ENCODE results near the gene LAMC3. TPM values are rescaled to one million over a fixed set of nuclear protein-coding genes. Genes with fewer than 3 reads are reported as not detected.
"Not testable (repeated sequence)": the region's sequence is repeated elsewhere in the genome, so short reads cannot be mapped to it uniquely, and the experiment has no call there.

The LAMC3 gene
- total RNA-seq, 1 donor from 2014 or later = 17.8 TPM

- DNase-seq (ENCODE audit: low spot score) = no peak
Observed at GRCh38 chr9:131097126-131097947, 88.4 kb downstream of the LAMC3 start.

GRCh38 chr9:131097948-131098278 lies 88.9 kb downstream of the LAMC3 start:
- DNase-seq (ENCODE audit: low spot score) = no peak

GRCh38 chr9:131098391-131099101 lies 89.6 kb downstream of the LAMC3 start:
- no peak for DNase-seq (ENCODE audit: low spot score)

- DNase-seq (ENCODE audit: low spot score) = no peak
Observed at GRCh38 chr9:131099102-131099606, 90.2 kb downstream of the LAMC3 start.

- not testable (repeated sequence) for DNase-seq (ENCODE audit: low spot score)
Observed at GRCh38 chr9:131099845-131100244, 90.9 kb downstream of the LAMC3 start.

- peak; percentile 44 for DNase-seq (ENCODE audit: low spot score)
Observed at GRCh38 chr9:131100445-131100844, 91.5 kb downstream of the LAMC3 start.

- no peak for DNase-seq (ENCODE audit: low spot score)
Observed at GRCh38 chr9:131101207-131101964, 92.4 kb downstream of the LAMC3 start.

GRCh38 chr9:131103024-131103423 lies 94.0 kb downstream of the LAMC3 start:
- no peak for DNase-seq (ENCODE audit: low spot score)

- no peak for DNase-seq (ENCODE audit: low spot score)
Observed at GRCh38 chr9:131103535-131103934, 94.6 kb downstream of the LAMC3 start.

GRCh38 chr9:131104016-131104740 lies 95.2 kb downstream of the LAMC3 start:
- no peak for DNase-seq (ENCODE audit: low spot score)

- DNase-seq (ENCODE audit: low spot score) = no peak
Observed at GRCh38 chr9:131105952-131106351, 97.0 kb downstream of the LAMC3 start.

GRCh38 chr9:131107760-131108159 lies 98.8 kb downstream of the LAMC3 start:
- no peak for DNase-seq (ENCODE audit: low spot score)

GRCh38 chr9:131111186-131111853 lies 102.3 kb downstream of the LAMC3 start:
- no peak for DNase-seq (ENCODE audit: low spot score)

- no peak for DNase-seq (ENCODE audit: low spot score)
Observed at GRCh38 chr9:131111854-131112311, 102.9 kb downstream of the LAMC3 start.

- DNase-seq (ENCODE audit: low spot score) = no peak
Observed at GRCh38 chr9:131112374-131113154, 103.6 kb downstream of the LAMC3 start.

GRCh38 chr9:131113655-131114054 lies 104.7 kb downstream of the LAMC3 start:
- no peak for DNase-seq (ENCODE audit: low spot score)

GRCh38 chr9:131114084-131114535 lies 105.1 kb downstream of the LAMC3 start:
- DNase-seq (ENCODE audit: low spot score) = no peak

- not testable (repeated sequence) for DNase-seq (ENCODE audit: low spot score)
Observed at GRCh38 chr9:131115360-131115742, 106.4 kb downstream of the LAMC3 start.

- no peak for DNase-seq (ENCODE audit: low spot score)
Observed at GRCh38 chr9:131116281-131117120, 107.5 kb downstream of the LAMC3 start.
